Left colon (tissue), 2 donors: ENCODE data around the gene HOOK2. TPM values are rescaled to one million over a fixed set of nuclear protein-coding genes. Genes with fewer than 3 reads are reported as not detected.

Experiments
- microRNA-seq, 2 donors: library from miRNA; unstranded; fragments of <30 nt; microRNA quantifications; one replicate each; pipeline versions ENCODE4 v1.1.0 to v1.2.0, GENCODE V29; 2020
- total RNA-seq, 2 donors: library from RNA; stranded (reverse); fragmentation: NEBNext Ultra II Directional; extraction: Animal tissue kit (Norgen Biotek cat#: 25700); gene quantifications; one replicate each; pipeline ENCODE4 v1.2.1, GENCODE V29; 2021
- donor health status: DM: no; HTN: no; CAD: no.
- donor health status: DM: yes; HTN: yes; CAD: no.

The HOOK2 gene
- total RNA-seq, 2 donors from 2014 or later: 58.3 to 83.1 TPM

Small RNA genes within 50 kb of the gene (microRNA-seq; reads per million reads assigned to microRNA genes)
- gene MIR5684: 0 to 0.53 reads per million in 2 donors

Other genes with a start within 250 kb of the HOOK2 start
- gene ZNF564, start 224.1 kb downstream of the HOOK2 start, total RNA-seq: 10 to 100 TPM; 21.1 to 21.5 TPM
- gene ZNF490, start 164.7 kb downstream of the HOOK2 start, total RNA-seq: 10 to 100 TPM in 1 of 2 donors, 1 to 10 TPM in 1; 7.6 to 10.1 TPM
- 10 to 100 TPM; 21.7 to 22.6 TPM for gene ZNF791, start 164.6 kb downstream of the HOOK2 start, total RNA-seq
- gene MAN2B1, start 108.8 kb downstream of the HOOK2 start, total RNA-seq: 100 to 1,000 TPM in 1 of 2 donors, 10 to 100 TPM in 1; 77.9 to 116 TPM
- 1 to 10 TPM; 6.6 to 8.3 TPM for gene WDR83, start 108.7 kb downstream of the HOOK2 start, total RNA-seq
- 10 to 100 TPM; 68.4 to 74.7 TPM for gene DHPS, start 93.7 kb downstream of the HOOK2 start, total RNA-seq
- not detected for gene GNG14, start 87.6 kb downstream of the HOOK2 start, total RNA-seq
- gene FBXW9, start 78.9 kb downstream of the HOOK2 start, total RNA-seq: 1 to 10 TPM; 6.2 to 7.0 TPM
- 10 to 100 TPM; 39.5 to 74.0 TPM for gene TNPO2, start 51.6 kb downstream of the HOOK2 start, total RNA-seq
- gene TRIR, start 40.9 kb downstream of the HOOK2 start, total RNA-seq: 100 to 1,000 TPM; 144 to 162 TPM
- 10 to 100 TPM; 50.1 to 56.5 TPM for gene GET3, start 38.1 kb downstream of the HOOK2 start, total RNA-seq
- 100 to 1,000 TPM; 139 to 207 TPM for gene BEST2, start 23.8 kb downstream of the HOOK2 start, total RNA-seq
- gene JUNB, start 15.9 kb upstream of the HOOK2 start, total RNA-seq: 100 to 1,000 TPM; 169 to 314 TPM
- 100 to 1,000 TPM; 249 to 298 TPM for gene PRDX2, start 26.2 kb upstream of the HOOK2 start, total RNA-seq
- gene THSD8, start 26.5 kb upstream of the HOOK2 start, total RNA-seq: 1 to 10 TPM; 3.2 to 4.4 TPM
- gene RNASEH2A, start 31.0 kb upstream of the HOOK2 start, total RNA-seq: 10 to 100 TPM in 1 of 2 donors, 1 to 10 TPM in 1; 5.7 to 10.9 TPM
- under 1 TPM in 1 of 2 donors, not detected in 1; 0.49 TPM for gene RTBDN, start 59.0 kb upstream of the HOOK2 start, total RNA-seq
- 1 to 10 TPM in 1 of 2 donors, under 1 TPM in 1; 0.82 to 1.4 TPM for gene MAST1, start 63.0 kb upstream of the HOOK2 start, total RNA-seq
- 10 to 100 TPM; 27.7 to 39.4 TPM for gene DNASE2, start 105.9 kb upstream of the HOOK2 start, total RNA-seq
- not detected for gene KLF1, start 111.6 kb upstream of the HOOK2 start, total RNA-seq
- 10 to 100 TPM; 20.8 to 22.8 TPM for gene GCDH, start 115.6 kb upstream of the HOOK2 start, total RNA-seq
- gene SYCE2, start 143.7 kb upstream of the HOOK2 start, total RNA-seq: not detected
- gene FARSA, start 158.2 kb upstream of the HOOK2 start, total RNA-seq: 10 to 100 TPM; 42.4 to 61.2 TPM
- gene CALR, start 163.1 kb upstream of the HOOK2 start, total RNA-seq: 100 to 1,000 TPM; 550 to 739 TPM
- gene RAD23A, start 170.3 kb upstream of the HOOK2 start, total RNA-seq: 10 to 100 TPM; 70.9 to 80.3 TPM
- gene GADD45GIP1, start 181.7 kb upstream of the HOOK2 start, total RNA-seq: 10 to 100 TPM; 13.1 to 17.5 TPM
- gene DAND5, start 194.0 kb upstream of the HOOK2 start, total RNA-seq: under 1 TPM; 0.18 to 0.50 TPM
- 10 to 100 TPM; 49.8 to 61.7 TPM for gene NFIX, start 219.9 kb upstream of the HOOK2 start, total RNA-seq